ENCODE data around the gene FCRLB. TPM values are rescaled to one million over a fixed set of nuclear protein-coding genes. Genes with fewer than 3 reads are reported as not detected.

Gene FCRLB
- total and polyA plus RNA-seq, 9 of the 15 experiments (the other 6 are each of a cell fraction or from before 2014, with no cell fraction given), result 0.20 to 4.6 (median 1.3) TPM

- ChIA-PET CTCF (ENCODE audit: low intra/inter-chr PET ratio) (interaction anchor here (0.5 to 3.2 kb wide), 7 partner anchors 93 to 296 kb away, joined by 3 to 13 read pairs (median 3); no protein-coding TSS in a partner anchor), POLR2A (interaction anchor here (1.0 to 1.6 kb wide), 3 partner anchors 9 to 208 kb away, joined by 3 to 9 read pairs (median 5); partner anchors contain the start of gene DUSP12)
- Histone ChIP-seq H3K4me1 (replicated peaks in 1 of 2; ENCODE audit: control insufficient read depth in 2 of 2, insufficient read depth in 2 of 2, low read length in 2 of 2) (peaks cover 12 to 37% of the 10 kb centered on the region in 2 experiments; a peak in 4 of 5 replicates), H3K27ac (ENCODE audit: extremely low read depth, low read depth, low read length) (no peak overlapping the region), H3K79me2 (ENCODE audit: control insufficient read depth, insufficient read depth, low read length) (no peaks in the 10 kb centered on the region), H2AFZ (ENCODE audit: low read depth, low read length) (peak overlapping the region; percentile 74), H4K20me1 (replicated peaks; ENCODE audit: control insufficient read depth, insufficient read depth, low read length) (no peaks in the 10 kb centered on the region), H3K36me3 (ENCODE audit: control insufficient read depth, insufficient read depth, low read length) (no peaks in the 10 kb centered on the region), H3K4me2 (ENCODE audit: insufficient read depth, low read length) (no peak overlapping the region), H3K9me3 (replicated peaks; ENCODE audit: control insufficient read depth, insufficient read depth, low read depth, low read length) (no peaks in the 10 kb centered on the region), H3K9ac (ENCODE audit: insufficient read depth in 1 of 2, low read depth in 2 of 2, low read length in 2 of 2) (no peak overlapping the region), H3K4me3 (no peak overlapping the region), H3K27me3 (ENCODE audit: control insufficient read depth in 2 of 2, insufficient read depth in 2 of 2, low read length in 2 of 2) (no peaks in the 10 kb centered on the region), H3K9me1 (ENCODE audit: control insufficient read depth, insufficient read depth, low read length) (no peaks in the 10 kb centered on the region)
- in situ Hi-C loops (cut with MboI), result loop anchor here (5.0 kb wide), 3 partner anchors 94 to 254 kb away; no protein-coding TSS in a partner anchor
- 30% methylated on average over 5 of the region's 6 CpGs for WGBS (ENCODE audit: insufficient coverage, low coverage, missing lambda C conversion rate)
- no peak for ATAC-seq
- intact Hi-C loops (cut with micrococcal nuclease), result loop anchor here (1.0 to 10.0 kb wide), 3 partner anchors 201 to 296 kb away; no protein-coding TSS in a partner anchor
- no TSS peak for BruUV-seq (replicated peaks)
- DNase-seq (ENCODE audit: extremely low read depth in 1 of 4, low spot score in 3 of 4), result no peak
- TF ChIP-seq KDM4B (IDR thresholded peaks at IDR 0.05; ENCODE audit: borderline replicate concordance in 2 of 2, low read depth in 1 of 2) (no peak), KDM1A (IDR thresholded peaks at IDR 0.05) (no peak), POU5F1 (IDR thresholded peaks at IDR 0.05; ENCODE audit: borderline replicate concordance, low read depth, low read length, partially characterized antibody) (no peak), NUFIP1 (IDR thresholded peaks at IDR 0.05; ENCODE audit: partially characterized antibody) (no peak), SMAD3 (CRISPR knock-in tag; conservative IDR thresholded peaks at IDR 0.05) (no peak), MXI1 (IDR thresholded peaks at IDR 0.05; ENCODE audit: low read depth, low read length) (no peak), ZNF589 (CRISPR knock-in tag; IDR thresholded peaks at IDR 0.05; ENCODE audit: low read depth) (no peak), MCM2 (IDR thresholded peaks at IDR 0.05; ENCODE audit: low read depth) (no peak)
- FAIRE-seq, result no peak
Measured at GRCh38 chr1:161740921-161741320, 19.6 kb downstream of the FCRLB start.

Data from K562 (cell line).